Lower leg skin (tissue), 3 donors: Measurements from ENCODE around the gene HBM.

Experiments used
- CTCF ChIP-seq, 3 donors: fragments of 450-650 bp; IDR thresholded peaks; one replicate each; pipeline ENCODE4 v1.5.1; 2016; ENCODE audit warnings: antibody characterized with exemption in 3 of 3, mild to moderate bottlenecking in 3 of 3, moderate library complexity in 2 of 3
- POLR2A ChIP-seq, 2 donors: fragments of 450-650 bp; IDR thresholded peaks; one replicate each; pipeline ENCODE4 v1.6.1; 2016 to 2017; ENCODE audit warnings: antibody characterized with exemption in 2 of 2, mild to moderate bottlenecking in 1 of 2, moderate library complexity in 1 of 2

- no peak for TF ChIP-seq POLR2A (IDR thresholded peaks at IDR 0.05)
- no peak for TF ChIP-seq CTCF (IDR thresholded peaks at IDR 0.05)
These were observed 795 bp upstream of the HBM start for GRCh38 chr16:164827-165538.
